MCF 10A (cell line): ENCODE data around the gene HAS3. TPM values are rescaled to one million over a fixed set of nuclear protein-coding genes. Genes with fewer than 3 reads are reported as not detected.

Source experiments
- BruUV-seq: library from RNA; stranded (reverse); fragments of 400-500 nt; replicated peaks from 2 replicates; lab custom pipeline; 2021; lab: Mats Ljungman, UMichigan
- CTCF ChIA-PET: fragments of 300-600 bp; sonication (Branson Sonifier 250); formaldehyde crosslinking; extraction: SDS; loops from one replicate; lab custom pipeline; 2021; ENCODE audit warnings: antibody characterized with exemption, inconsistent platforms; lab: Yijun Ruan, JAX
- POLR2A ChIA-PET: fragments of 300-600, 350-650 bp; sonication (Branson Sonifier 250); formaldehyde crosslinking; extraction: SDS; loops from one replicate; lab custom pipeline; 2020; ENCODE audit warnings: antibody characterized with exemption, inconsistent platforms; lab: Yijun Ruan, JAX
- DNase-seq: peaks from one replicate; pipeline ENCODE4 v3.0.0-alpha.2; 2018; ENCODE audit not compliant: unreplicated experiment
- H3K27ac Mint-ChIP-seq: one replicate; pipeline ENCODE4 v1.8.0; 2022; ENCODE audit warnings: mild to moderate bottlenecking, low read depth, mixed read lengths; ENCODE audit not compliant: unreplicated experiment
- H3K27me3 Mint-ChIP-seq: one replicate; pipeline ENCODE4 v1.8.0; 2022; ENCODE audit warnings: mixed read lengths; ENCODE audit not compliant: insufficient read depth, unreplicated experiment
- H3K36me3 Mint-ChIP-seq: one replicate; pipeline ENCODE4 v1.8.0; 2022; ENCODE audit warnings: mild to moderate bottlenecking, moderate library complexity, mixed read lengths; ENCODE audit not compliant: insufficient read depth, unreplicated experiment
- H3K4me1 Mint-ChIP-seq: one replicate; pipeline ENCODE4 v1.8.0; 2022; ENCODE audit warnings: mixed read lengths; ENCODE audit not compliant: insufficient read depth, unreplicated experiment
- H3K4me3 Mint-ChIP-seq: one replicate; pipeline ENCODE4 v1.8.0; 2022; ENCODE audit warnings: mild to moderate bottlenecking, moderate library complexity, mixed read lengths; ENCODE audit not compliant: unreplicated experiment
- H3K9me3 Mint-ChIP-seq: one replicate; pipeline ENCODE4 v1.8.0; 2022; ENCODE audit warnings: mixed read lengths; ENCODE audit not compliant: unreplicated experiment
- intact Hi-C: fragments of 100-400 bp; cut with micrococcal nuclease; formaldehyde crosslinking; loops from 2 replicates; pipeline ENCODE4 v1.14.1; 2022
- total RNA-seq: library from RNA; stranded (reverse); gene quantifications from 2 replicates; pipeline ENCODE4 v1.2.3, GENCODE V29; 2022
- TF ChIP-seq, protein P1 (sequence below): fragments of 200-600 bp; IDR thresholded peaks from one replicate; pipeline ENCODE4 v1.8.0; 2022; ENCODE audit warnings: antibody characterized with exemption, mild to moderate bottlenecking; ENCODE audit not compliant: unreplicated experiment

The HAS3 gene
- total RNA-seq, 1 experiment from 2014 or later: 0.72 TPM

DNA sequence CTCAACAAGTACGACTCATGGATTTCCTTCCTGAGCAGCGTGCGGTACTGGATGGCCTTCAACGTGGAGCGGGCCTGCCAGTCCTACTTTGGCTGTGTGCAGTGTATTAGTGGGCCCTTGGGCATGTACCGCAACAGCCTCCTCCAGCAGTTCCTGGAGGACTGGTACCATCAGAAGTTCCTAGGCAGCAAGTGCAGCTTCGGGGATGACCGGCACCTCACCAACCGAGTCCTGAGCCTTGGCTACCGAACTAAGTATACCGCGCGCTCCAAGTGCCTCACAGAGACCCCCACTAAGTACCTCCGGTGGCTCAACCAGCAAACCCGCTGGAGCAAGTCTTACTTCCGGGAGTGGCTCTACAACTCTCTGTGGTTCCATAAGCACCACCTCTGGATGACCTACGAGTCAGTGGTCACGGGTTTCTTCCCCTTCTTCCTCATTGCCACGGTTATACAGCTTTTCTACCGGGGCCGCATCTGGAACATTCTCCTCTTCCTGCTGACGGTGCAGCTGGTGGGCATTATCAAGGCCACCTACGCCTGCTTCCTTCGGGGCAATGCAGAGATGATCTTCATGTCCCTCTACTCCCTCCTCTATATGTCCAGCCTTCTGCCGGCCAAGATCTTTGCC lies 9.0 kb downstream of the HAS3 start:
- ChIA-PET POLR2A (interaction anchor here (0.8 to 0.9 kb wide), 2 partner anchors 9 to 119 kb away, joined by 3 read pairs; partner anchors contain the start of gene HAS3), CTCF (interaction anchor here (0.5 to 5.0 kb wide), 13 partner anchors 8 to 587 kb away, joined by 3 to 63 read pairs (median 4); partner anchors contain the start of genes HAS3 and TANGO6)
- TF ChIP-seq, protein P1, sequence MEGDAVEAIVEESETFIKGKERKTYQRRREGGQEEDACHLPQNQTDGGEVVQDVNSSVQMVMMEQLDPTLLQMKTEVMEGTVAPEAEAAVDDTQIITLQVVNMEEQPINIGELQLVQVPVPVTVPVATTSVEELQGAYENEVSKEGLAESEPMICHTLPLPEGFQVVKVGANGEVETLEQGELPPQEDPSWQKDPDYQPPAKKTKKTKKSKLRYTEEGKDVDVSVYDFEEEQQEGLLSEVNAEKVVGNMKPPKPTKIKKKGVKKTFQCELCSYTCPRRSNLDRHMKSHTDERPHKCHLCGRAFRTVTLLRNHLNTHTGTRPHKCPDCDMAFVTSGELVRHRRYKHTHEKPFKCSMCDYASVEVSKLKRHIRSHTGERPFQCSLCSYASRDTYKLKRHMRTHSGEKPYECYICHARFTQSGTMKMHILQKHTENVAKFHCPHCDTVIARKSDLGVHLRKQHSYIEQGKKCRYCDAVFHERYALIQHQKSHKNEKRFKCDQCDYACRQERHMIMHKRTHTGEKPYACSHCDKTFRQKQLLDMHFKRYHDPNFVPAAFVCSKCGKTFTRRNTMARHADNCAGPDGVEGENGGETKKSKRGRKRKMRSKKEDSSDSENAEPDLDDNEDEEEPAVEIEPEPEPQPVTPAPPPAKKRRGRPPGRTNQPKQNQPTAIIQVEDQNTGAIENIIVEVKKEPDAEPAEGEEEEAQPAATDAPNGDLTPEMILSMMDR: no peak
- no peak for DNase-seq
- Mint-ChIP-seq H3K27ac (no peak overlapping the region), H3K4me3 (no peak overlapping the region), H3K36me3 (peaks cover 27% of the 10 kb centered on the region), H3K9me3 (no peaks in the 10 kb centered on the region), H3K27me3 (no peaks in the 10 kb centered on the region), H3K4me1 (no peaks in the 10 kb centered on the region)
- intact Hi-C loops: no loop called here
- BruUV-seq: no TSS peak

DNA sequence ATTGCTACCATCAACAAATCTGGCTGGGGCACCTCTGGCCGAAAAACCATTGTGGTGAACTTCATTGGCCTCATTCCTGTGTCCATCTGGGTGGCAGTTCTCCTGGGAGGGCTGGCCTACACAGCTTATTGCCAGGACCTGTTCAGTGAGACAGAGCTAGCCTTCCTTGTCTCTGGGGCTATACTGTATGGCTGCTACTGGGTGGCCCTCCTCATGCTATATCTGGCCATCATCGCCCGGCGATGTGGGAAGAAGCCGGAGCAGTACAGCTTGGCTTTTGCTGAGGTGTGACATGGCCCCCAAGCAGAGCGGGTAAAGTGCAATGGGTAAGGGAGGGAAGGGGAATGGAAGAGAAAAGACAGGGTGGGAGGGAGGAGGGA lies 9.5 kb downstream of the HAS3 start:
- Mint-ChIP-seq H3K27ac (no peak overlapping the region), H3K4me3 (no peak overlapping the region), H3K27me3 (no peaks in the 10 kb centered on the region), H3K36me3 (peaks cover 25% of the 10 kb centered on the region), H3K4me1 (no peaks in the 10 kb centered on the region), H3K9me3 (no peaks in the 10 kb centered on the region)
- ChIA-PET POLR2A (no interaction called here), CTCF (interaction anchor here (1.1 to 5.0 kb wide), 3 partner anchors 8 to 268 kb away, joined by 3 to 63 read pairs (median 4); partner anchors contain the start of gene HAS3)
- DNase-seq: no peak
- intact Hi-C loops: no loop called here
- TF ChIP-seq, protein P1: no peak
- BruUV-seq: no TSS peak

DNA sequence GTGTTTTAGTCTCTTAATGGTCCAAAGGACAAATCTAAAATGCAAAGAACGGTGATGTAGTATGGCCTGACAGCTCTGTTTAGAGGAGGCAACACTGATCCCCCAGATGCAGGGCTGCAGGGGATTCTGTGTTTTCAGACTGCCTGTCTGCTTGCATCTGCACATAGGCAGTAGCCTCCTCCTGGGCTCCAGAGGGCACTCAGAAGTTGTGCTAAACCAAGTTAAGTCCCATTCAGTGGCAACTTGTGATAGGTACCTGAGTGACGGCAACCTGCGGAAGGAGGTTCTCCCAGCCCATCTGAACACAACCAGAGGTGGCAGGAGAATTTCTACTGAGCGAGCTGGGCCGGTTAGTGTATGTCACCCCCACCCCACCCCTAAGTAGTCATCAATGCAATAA lies 9.9 kb downstream of the HAS3 start:
- no peaks in the 10 kb centered on the region for H3K9me3 Mint-ChIP-seq
- no TSS peak for BruUV-seq
- no peak for DNase-seq
- no peak overlapping the region for H3K27ac Mint-ChIP-seq
- peaks cover 29% of the 10 kb centered on the region for H3K36me3 Mint-ChIP-seq
- no peak overlapping the region for H3K4me3 Mint-ChIP-seq
- ChIA-PET POLR2A (no interaction called here), CTCF (interaction anchor here (0.6 to 5.0 kb wide), 6 partner anchors 7 to 286 kb away, joined by 3 to 63 read pairs (median 4); partner anchors contain the start of gene HAS3)
- H3K4me1 Mint-ChIP-seq: no peaks in the 10 kb centered on the region
- intact Hi-C loops: no loop called here
- no peaks in the 10 kb centered on the region for H3K27me3 Mint-ChIP-seq
- TF ChIP-seq, protein P1: no peak

DNA sequence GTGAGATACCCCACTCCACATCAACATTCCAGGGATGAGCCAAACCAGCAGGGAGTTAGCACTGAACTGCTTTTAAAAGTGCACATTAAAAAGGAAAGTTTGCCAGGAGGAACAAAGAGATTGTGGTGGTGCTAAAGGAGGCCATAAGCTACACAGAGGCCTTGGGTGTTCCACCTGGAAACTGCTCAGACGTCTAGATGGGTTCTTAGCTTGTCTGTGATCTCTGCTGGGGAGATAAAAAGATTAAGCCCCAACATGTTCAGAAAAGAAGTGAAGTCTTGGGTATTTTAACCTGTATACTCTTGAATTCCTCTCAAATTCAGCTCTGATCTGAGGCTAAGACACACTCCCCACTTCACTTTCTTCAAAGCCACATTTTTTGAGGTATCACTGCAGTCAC lies 10.4 kb downstream of the HAS3 start:
- TF ChIP-seq, protein P1: no peak
- Mint-ChIP-seq H3K9me3 (no peaks in the 10 kb centered on the region), H3K27me3 (no peaks in the 10 kb centered on the region), H3K36me3 (peaks cover 34% of the 10 kb centered on the region), H3K4me3 (no peak overlapping the region), H3K4me1 (no peaks in the 10 kb centered on the region), H3K27ac (no peak overlapping the region)
- no TSS peak for BruUV-seq
- ChIA-PET CTCF (interaction anchor here (0.6 to 1.0 kb wide), 4 partner anchors 8 to 286 kb away, joined by 3 to 6 read pairs (median 3); partner anchors contain the start of gene HAS3), POLR2A (no interaction called here)
- intact Hi-C loops: no loop called here
- no peak for DNase-seq
